ENCODE measurements around the gene FLVCR1.

FLVCR1 gene

GRCh38 chr1:212915245-212916091 lies 57.4 kb downstream of the FLVCR1 start:
- DNase-seq (ENCODE audit: low read depth in 2 of 2) = no peak

- no peak for DNase-seq (ENCODE audit: low read depth in 2 of 2)
Observed at GRCh38 chr1:212916481-212917133, 58.5 kb downstream of the FLVCR1 start.

- no peak for DNase-seq (ENCODE audit: low read depth in 2 of 2)
Observed at GRCh38 chr1:212917134-212917485, 59.0 kb downstream of the FLVCR1 start.

- DNase-seq (ENCODE audit: low read depth in 2 of 2) = no peak
Observed at GRCh38 chr1:212917858-212918257, 59.8 kb downstream of the FLVCR1 start.

GRCh38 chr1:212918824-212919223 lies 60.7 kb downstream of the FLVCR1 start:
- DNase-seq (ENCODE audit: low read depth in 2 of 2) = no peak

GRCh38 chr1:212920246-212920645 lies 62.2 kb downstream of the FLVCR1 start:
- DNase-seq (ENCODE audit: low read depth in 2 of 2) = no peak

- DNase-seq (ENCODE audit: low read depth in 2 of 2) = no peak
Observed at GRCh38 chr1:212920896-212921295, 62.8 kb downstream of the FLVCR1 start.

- no peak for DNase-seq (ENCODE audit: low read depth in 2 of 2)
Observed at GRCh38 chr1:212922016-212922415, 63.9 kb downstream of the FLVCR1 start.

GRCh38 chr1:212926372-212926771 lies 68.3 kb downstream of the FLVCR1 start:
- DNase-seq (ENCODE audit: low read depth in 2 of 2) = no peak

GRCh38 chr1:212928323-212929291 lies 70.5 kb downstream of the FLVCR1 start:
- DNase-seq (ENCODE audit: low read depth in 2 of 2) = no peak

GRCh38 chr1:212930986-212931678 lies 73.1 kb downstream of the FLVCR1 start:
- no peak for DNase-seq (ENCODE audit: low read depth in 2 of 2)

GRCh38 chr1:212933815-212934471 lies 75.9 kb downstream of the FLVCR1 start:
- no peak for DNase-seq (ENCODE audit: low read depth in 2 of 2)

- DNase-seq (ENCODE audit: low read depth in 2 of 2) = no peak
Observed at GRCh38 chr1:212935387-212935981, 77.4 kb downstream of the FLVCR1 start.

GRCh38 chr1:212937034-212937433 lies 79.0 kb downstream of the FLVCR1 start:
- no peak for DNase-seq (ENCODE audit: low read depth in 2 of 2)

GRCh38 chr1:212938846-212939245 lies 80.8 kb downstream of the FLVCR1 start:
- DNase-seq (ENCODE audit: low read depth in 2 of 2) = no peak

- no peak for DNase-seq (ENCODE audit: low read depth in 2 of 2)
Observed at GRCh38 chr1:212941452-212941851, 83.4 kb downstream of the FLVCR1 start.

- no peak for DNase-seq (ENCODE audit: low read depth in 2 of 2)
Observed at GRCh38 chr1:212942679-212943392, 84.8 kb downstream of the FLVCR1 start.

- DNase-seq (ENCODE audit: low read depth in 2 of 2) = no peak
Observed at GRCh38 chr1:212943393-212943710, 85.3 kb downstream of the FLVCR1 start.

GRCh38 chr1:212944229-212944901 lies 86.3 kb downstream of the FLVCR1 start:
- DNase-seq (ENCODE audit: low read depth in 2 of 2) = no peak

- DNase-seq (ENCODE audit: low read depth in 2 of 2) = no peak
Observed at GRCh38 chr1:212945056-212945455, 87.0 kb downstream of the FLVCR1 start.
